SK-N-MC (cell line): ENCODE data around the gene NPAS2.

Experiments used
- EZH2 ChIP-seq: fragments of 200-600 bp; sonication (generic); IDR thresholded peaks from one replicate; pipeline ENCODE4 v1.6.1; 2017; ENCODE audit warnings: antibody characterized with exemption
- FOXP2 ChIP-seq: optimal IDR thresholded peaks from 2 replicates; pipeline ENCODE3; 2011; ENCODE audit warnings: mild to moderate bottlenecking, moderate library complexity; ENCODE audit not compliant: insufficient read depth; ENCODE audit errors: extremely low read length, control extremely low read depth
- POLR2AphosphoS5 ChIP-seq: IDR thresholded peaks from 2 replicates; pipeline ENCODE4 v1.6.1; 2012; ENCODE audit warnings: mild to moderate bottlenecking, low read depth, low read length, borderline replicate concordance

GRCh38 chr2:100935372-100935752, 115.4 kb downstream of the NPAS2 start:
- TF ChIP-seq FOXP2 = no peak
- TF ChIP-seq EZH2 = no peak
- TF ChIP-seq POLR2AphosphoS5 = no peak
